Keratinocyte (primary cell): ENCODE results near the gene PNMA6E.

ENCODE experiments used
- CTCF ChIP-seq, 3 experiments: IDR thresholded peaks in 1 of 3; conservative IDR thresholded peaks in 1 of 3; optimal IDR thresholded peaks in 1 of 3; 2 replicates in 2 of 3; 3 replicates in 1 of 3; pipeline versions ENCODE3 to v1.5.1; 2011; ENCODE audit warnings: low read length in 3 of 3, mild to moderate bottlenecking in 3 of 3, moderate library complexity in 2 of 3, control low read depth in 1 of 3, inconsistent platforms in 1 of 3; ENCODE audit not compliant: insufficient read depth in 2 of 3; ENCODE audit errors: extremely low read depth in 1 of 3
- EZH2 ChIP-seq: IDR thresholded peaks from one replicate; pipeline ENCODE4 v1.6.1; 2012; ENCODE audit warnings: inconsistent platforms, mild to moderate bottlenecking, low read length, moderate library complexity

DNA sequence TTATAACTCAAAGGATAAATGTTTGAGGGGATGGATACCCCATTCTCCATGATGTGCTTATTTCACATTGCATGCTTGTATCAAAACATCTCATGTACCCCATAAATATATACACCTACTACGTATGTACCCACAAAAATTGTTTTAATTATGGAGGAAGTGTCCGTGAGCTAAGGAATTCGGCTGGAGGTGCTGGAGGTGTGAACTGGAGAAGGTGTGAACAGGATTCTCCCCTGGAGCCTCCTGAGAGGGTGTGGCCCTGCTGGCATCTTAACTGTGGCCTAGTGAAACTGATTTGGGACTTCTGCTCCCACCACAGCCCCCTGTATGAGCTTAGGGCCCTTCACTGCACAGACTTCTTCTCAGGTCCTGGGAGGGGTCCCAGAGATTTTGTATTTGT lies 23.4 kb downstream of the PNMA6E start:
- no peak for TF ChIP-seq EZH2
- TF ChIP-seq CTCF (optimal IDR thresholded peaks at IDR 0.05 in 1 of 3, IDR thresholded peaks at IDR 0.05 in 1 of 3, conservative IDR thresholded peaks at IDR 0.05 in 1 of 3; ENCODE audit: extremely low read depth in 1 of 3, insufficient read depth in 2 of 3, low read length in 3 of 3), result no peak
